Stomach (tissue), 9 donors: ENCODE measurements around the gene CRY2. TPM values are rescaled to one million over a fixed set of nuclear protein-coding genes. Genes with fewer than 3 reads are reported as not detected.
A peak's percentile ranks its signal among the peaks of the same experiment; 100 is the strongest.

Source experiments
- DNase-seq, 2 donors: peaks; one replicate each; pipeline versions ENCODE4 v3.0.0 to v3.0.0-alpha.2; 2013 to 2019
- H3K27ac ChIP-seq, 5 donors: fragments of 200-600 bp in 4 of 5; sonication (generic) in 4 of 5; one replicate each; pipeline ENCODE4 v1.5.1; 2013 to 2019; ENCODE audit warnings: mild to moderate bottlenecking in 1 of 5, moderate library complexity in 1 of 5
- H3K27me3 ChIP-seq, 3 donors: fragments of 200-600 bp; sonication (generic); one replicate each; pipeline ENCODE4 v1.5.1; 2017 to 2019; ENCODE audit warnings: mixed run types in 1 of 3
- H3K36me3 ChIP-seq, 4 donors: fragments of 200-600 bp; sonication (generic); 1 replicate in 3 of 4; 2 replicates in 1 of 4; pipeline ENCODE4 v1.5.1; 2016 to 2019
- H3K4me1 ChIP-seq, 4 donors: fragments of 200-600 bp; sonication (generic); one replicate each; pipeline ENCODE4 v1.5.1; 2016 to 2019
- H3K4me3 ChIP-seq, 4 donors: fragments of 200-600 bp; sonication (generic) in 3 of 4; one replicate each; pipeline ENCODE4 v1.5.1; 2016 to 2019; ENCODE audit warnings: mild to moderate bottlenecking in 1 of 4
- H3K9me3 ChIP-seq, 4 donors: fragments of 200-600 bp; sonication (generic); one replicate each; pipeline ENCODE4 v1.5.1; 2016 to 2019
- EP300 ChIP-seq: sonication (generic); formaldehyde crosslinking; IDR thresholded peaks from one replicate; pipeline ENCODE4 v1.6.1; 2017; ENCODE audit warnings: antibody characterized with exemption
- POLR2A ChIP-seq, 4 donors: fragments of 450-650 bp; IDR thresholded peaks; one replicate each; pipeline ENCODE4 v1.6.1; 2016; ENCODE audit warnings: antibody characterized with exemption in 4 of 4, control low read depth in 2 of 4, mild to moderate bottlenecking in 1 of 4, moderate library complexity in 1 of 4
- POLR2AphosphoS5 ChIP-seq, 3 donors: sonication (generic); formaldehyde crosslinking; IDR thresholded peaks; one replicate each; pipeline ENCODE4 v1.6.1; 2016; ENCODE audit warnings: antibody characterized with exemption in 3 of 3
- WGBS, 5 donors: extraction: QIAGEN DNeasy Blood & Tissue Kit in 3 of 5; methylation state at CpG; one replicate each; pipeline versions ENCODE4 v1.1.5 to v1.1.7; 2013 to 2018; 5-methylcytosine and 5-hydroxymethylcytosine counted together
- intact Hi-C: fragments of 100-400 bp; cut with DNase I; formaldehyde crosslinking; loops from one replicate; pipeline ENCODE4 v1.15.1; 2023; ENCODE audit warnings: low total_unique reads
- polyA plus RNA-seq, 3 donors: library from polyadenylated mRNA; stranded (reverse); fragments of 200-250 nt; gene quantifications; one replicate each; pipeline ENCODE4 v1.2.3, GENCODE V29; 2013
- total RNA-seq, 5 donors: library from RNA; depleted of rRNA; stranded (reverse); fragments of >200 nt; gene quantifications; one replicate each; pipeline versions ENCODE4 v1.1.0 to v1.2.3, GENCODE V29; 2014 to 2016
- TF ChIP-seq, protein P1 (sequence below), 7 experiments: fragments of 450-650 bp in 4 of 7; fragments of 200-600 bp in 3 of 7; sonication (generic) in 3 of 7; IDR thresholded peaks; one replicate each; pipeline ENCODE4 v1.5.1; 2016 to 2019; ENCODE audit warnings: antibody characterized with exemption in 7 of 7, control low read depth in 2 of 7, mild to moderate bottlenecking in 1 of 7
- donor health status: healthy with polysubstance abuse.
- donor health status: Bipolar disorder and iron deficiency.
- donor health status: healthy.

CRY2 gene
- total and polyA plus RNA-seq, 8 donors: 8.2 to 45.9 (median 27.2) TPM

DNA sequence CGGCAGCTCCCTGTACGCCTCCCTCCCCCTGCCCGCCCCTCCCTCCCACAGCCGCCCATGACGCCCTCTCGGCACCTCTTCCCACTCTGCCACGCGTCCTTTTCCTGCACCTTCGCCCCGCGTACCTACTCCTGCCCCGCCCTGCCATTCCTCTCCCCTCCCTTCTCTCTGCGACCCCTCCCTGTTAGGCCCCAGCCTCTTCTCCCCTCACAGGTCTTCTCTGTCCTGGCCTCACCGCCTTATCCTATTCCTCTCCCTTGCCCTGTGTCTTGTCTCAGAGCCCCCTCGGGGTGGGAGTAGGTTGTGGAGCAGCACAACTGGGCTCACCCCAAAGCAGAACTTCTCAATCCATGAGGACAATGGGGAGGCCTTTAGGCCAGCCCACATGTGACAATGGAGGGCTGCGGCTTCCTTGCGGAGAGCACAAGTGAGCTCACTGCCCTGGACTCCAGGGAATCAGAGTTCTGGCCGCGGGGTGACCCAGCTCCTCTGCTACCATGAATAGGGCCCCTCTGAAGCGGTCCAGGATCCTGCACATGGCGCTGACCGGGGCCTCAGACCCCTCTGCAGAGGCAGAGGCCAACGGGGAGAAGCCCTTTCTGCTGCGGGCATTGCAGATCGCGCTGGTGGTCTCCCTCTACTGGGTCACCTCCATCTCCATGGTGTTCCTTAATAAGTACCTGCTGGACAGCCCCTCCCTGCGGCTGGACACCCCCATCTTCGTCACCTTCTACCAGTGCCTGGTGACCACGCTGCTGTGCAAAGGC, 41.8 kb upstream of the CRY2 start:
- peaks cover 31 to 58% (median 54%) of the 10 kb centered on the region in 4 donors for H3K4me1 ChIP-seq
- TF ChIP-seq EP300 (no peak), POLR2A (IDR thresholded peaks at IDR 0.05) (no peak), POLR2AphosphoS5 (IDR thresholded peaks at IDR 0.05) (no peak)
- TF ChIP-seq, protein P1, sequence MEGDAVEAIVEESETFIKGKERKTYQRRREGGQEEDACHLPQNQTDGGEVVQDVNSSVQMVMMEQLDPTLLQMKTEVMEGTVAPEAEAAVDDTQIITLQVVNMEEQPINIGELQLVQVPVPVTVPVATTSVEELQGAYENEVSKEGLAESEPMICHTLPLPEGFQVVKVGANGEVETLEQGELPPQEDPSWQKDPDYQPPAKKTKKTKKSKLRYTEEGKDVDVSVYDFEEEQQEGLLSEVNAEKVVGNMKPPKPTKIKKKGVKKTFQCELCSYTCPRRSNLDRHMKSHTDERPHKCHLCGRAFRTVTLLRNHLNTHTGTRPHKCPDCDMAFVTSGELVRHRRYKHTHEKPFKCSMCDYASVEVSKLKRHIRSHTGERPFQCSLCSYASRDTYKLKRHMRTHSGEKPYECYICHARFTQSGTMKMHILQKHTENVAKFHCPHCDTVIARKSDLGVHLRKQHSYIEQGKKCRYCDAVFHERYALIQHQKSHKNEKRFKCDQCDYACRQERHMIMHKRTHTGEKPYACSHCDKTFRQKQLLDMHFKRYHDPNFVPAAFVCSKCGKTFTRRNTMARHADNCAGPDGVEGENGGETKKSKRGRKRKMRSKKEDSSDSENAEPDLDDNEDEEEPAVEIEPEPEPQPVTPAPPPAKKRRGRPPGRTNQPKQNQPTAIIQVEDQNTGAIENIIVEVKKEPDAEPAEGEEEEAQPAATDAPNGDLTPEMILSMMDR (IDR thresholded peaks at IDR 0.05): no peak
- intact Hi-C loops: no loop called here
- no peaks in the 10 kb centered on the region for H3K27me3 ChIP-seq
- H3K4me3 ChIP-seq: peak overlapping the region; percentile 67 to 89 (median 82)
- peak overlapping the region; percentile 89 to 96 (median 91) for H3K27ac ChIP-seq
- WGBS, 5 donors: 8 to 35% (median 12%) methylated on average over 6 to 28 of the region's 29 CpGs
- H3K9me3 ChIP-seq: no peaks in the 10 kb centered on the region
- H3K36me3 ChIP-seq: peaks cover 4 to 24% (median 23%) of the 10 kb centered on the region in 4 donors
- DNase-seq: peak; percentile 34 to 79

DNA sequence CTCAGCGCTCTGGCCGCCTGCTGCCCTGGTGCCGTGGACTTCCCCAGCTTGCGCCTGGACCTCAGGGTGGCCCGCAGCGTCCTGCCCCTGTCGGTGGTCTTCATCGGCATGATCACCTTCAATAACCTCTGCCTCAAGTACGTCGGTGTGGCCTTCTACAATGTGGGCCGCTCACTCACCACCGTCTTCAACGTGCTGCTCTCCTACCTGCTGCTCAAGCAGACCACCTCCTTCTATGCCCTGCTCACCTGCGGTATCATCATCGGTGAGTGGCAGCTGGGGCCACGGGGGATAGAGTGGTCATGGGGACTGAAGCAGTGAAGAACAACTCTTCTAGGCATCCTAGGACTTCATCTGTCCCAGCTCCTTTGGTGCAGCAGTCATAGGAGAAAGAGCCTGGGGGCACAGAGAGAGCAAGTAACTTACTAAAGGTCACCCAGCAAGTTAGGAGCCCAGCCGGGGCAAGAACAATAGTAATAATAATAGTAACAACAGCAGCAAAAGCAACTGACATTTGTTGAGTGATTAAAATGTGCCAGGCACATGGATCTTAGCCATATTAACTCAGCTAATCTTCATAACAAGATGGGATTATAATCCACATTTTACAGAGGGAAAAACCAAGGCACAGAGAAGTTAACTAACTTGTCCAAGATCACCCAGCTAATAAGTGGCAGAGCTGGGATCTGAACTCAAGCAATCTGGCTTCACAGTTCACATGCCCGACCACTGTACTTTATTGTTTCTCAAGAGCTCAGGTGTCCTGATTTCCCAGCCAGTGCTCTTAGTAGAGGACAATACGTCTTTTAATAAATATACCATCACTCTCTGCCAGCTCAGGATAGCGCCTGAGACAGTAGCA, 41.0 kb upstream of the CRY2 start:
- no peak for DNase-seq
- TF ChIP-seq EP300 (no peak), POLR2AphosphoS5 (IDR thresholded peaks at IDR 0.05) (no peak), POLR2A (IDR thresholded peaks at IDR 0.05) (no peak)
- TF ChIP-seq, protein P1 (IDR thresholded peaks at IDR 0.05): no peak
- Histone ChIP-seq H3K9me3 (no peaks in the 10 kb centered on the region), H3K27ac (peak overlapping the region in 3 of 5 donors; percentile 91 to 94 (median 91)), H3K4me1 (peaks cover 31 to 58% (median 54%) of the 10 kb centered on the region in 4 donors), H3K4me3 (peak overlapping the region; percentile 67 to 89 (median 82)), H3K36me3 (peaks cover 11 to 32% (median 31%) of the 10 kb centered on the region in 4 donors), H3K27me3 (no peaks in the 10 kb centered on the region)
- intact Hi-C loops: no loop called here
- WGBS, 5 donors: 48 to 76% (median 64%) methylated on average over 20 of the region's 20 CpGs

DNA sequence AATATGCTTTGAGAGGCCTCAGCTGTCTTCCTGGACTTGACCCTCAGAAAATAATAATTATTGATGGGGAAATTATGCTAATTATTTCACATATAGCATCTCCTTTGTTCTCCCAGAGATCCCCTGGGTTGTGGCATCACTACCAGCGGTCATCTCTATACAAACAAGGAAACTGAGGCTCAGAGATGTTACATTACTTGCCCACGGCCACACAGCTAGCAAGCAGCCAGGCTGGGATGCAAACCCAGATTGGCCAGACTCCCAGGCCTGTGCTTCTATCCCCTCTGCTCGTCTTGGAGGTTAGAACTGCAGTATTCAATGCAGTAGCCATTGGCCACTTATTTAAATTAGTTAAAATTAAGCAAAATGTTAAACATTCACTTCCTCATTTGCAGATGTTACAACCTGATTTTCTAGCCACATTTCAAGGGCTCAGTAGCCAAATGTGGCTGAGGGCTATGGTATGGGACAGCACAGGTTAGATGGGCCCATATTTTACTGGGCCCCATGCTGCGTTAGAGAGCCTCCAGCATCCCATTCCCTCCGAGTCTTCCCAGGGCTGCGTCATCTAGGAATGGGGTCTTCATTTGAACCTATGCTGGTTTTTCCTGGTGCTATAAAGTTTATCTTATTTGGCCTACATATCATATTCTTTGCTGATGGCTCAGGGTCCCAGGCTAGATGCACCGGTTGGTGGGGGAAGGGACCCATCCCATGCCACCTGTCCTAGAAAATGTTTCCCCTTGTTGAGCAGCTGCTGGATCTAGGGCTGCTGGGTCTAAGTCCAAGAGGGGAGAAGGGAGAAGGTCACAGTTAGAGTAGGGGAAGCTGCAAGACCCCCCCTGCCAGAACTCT, 40.1 kb upstream of the CRY2 start:
- Histone ChIP-seq H3K4me3 (peak overlapping the region in 2 of 4 donors; percentile 86 to 89), H3K4me1 (peaks cover 31 to 58% (median 53%) of the 10 kb centered on the region in 4 donors), H3K36me3 (peaks cover 18 to 40% (median 39%) of the 10 kb centered on the region in 4 donors), H3K27me3 (no peaks in the 10 kb centered on the region), H3K27ac (no peak overlapping the region), H3K9me3 (no peaks in the 10 kb centered on the region)
- intact Hi-C loops: no loop called here
- no peak for TF ChIP-seq POLR2AphosphoS5 (IDR thresholded peaks at IDR 0.05)
- TF ChIP-seq, protein P1 (IDR thresholded peaks at IDR 0.05): no peak
- TF ChIP-seq POLR2A (IDR thresholded peaks at IDR 0.05): no peak
- TF ChIP-seq EP300: no peak
- peak in 1 of 2 donors; percentile 10 for DNase-seq
- 68 to 78% (median 74%) methylated on average over 7 of the region's 7 CpGs for WGBS, 5 donors
